NCI-H748 treated with DMSO at 0.1 percent for 48 hours (cell line): ENCODE measurements around the gene TMEM259.

Source experiments
- DNase-seq: peaks from one replicate; lab custom pipeline; 2025; lab: John Stamatoyannopoulos, UW

The TMEM259 gene

GRCh38 chr19:986083-986482 lies 34.8 kb downstream of the TMEM259 start:
- DNase-seq, result no peak

- DNase-seq, result peak; percentile 73
These were observed 36.6 kb downstream of the TMEM259 start, which contains the start of gene WDR18 for GRCh38 chr19:984165-984967. Gene WDR18 (plus strand): TSS chr19:984345. CDS start chr19:984354, 9 bp downstream.

- peak; percentile 17 for DNase-seq
These were observed 38.3 kb downstream of the TMEM259 start for GRCh38 chr19:982567-983170.

- no peak for DNase-seq
These were observed 40.6 kb downstream of the TMEM259 start for GRCh38 chr19:980133-980998.

- no peak for DNase-seq
These were observed 41.6 kb downstream of the TMEM259 start for GRCh38 chr19:979318-979741.

GRCh38 chr19:977058-977464 lies 43.9 kb downstream of the TMEM259 start:
- DNase-seq, result no peak

- no peak for DNase-seq
These were observed 44.4 kb downstream of the TMEM259 start for GRCh38 chr19:976476-976875.

GRCh38 chr19:974564-975257 lies 46.2 kb downstream of the TMEM259 start:
- no peak for DNase-seq

- DNase-seq, result no peak
These were observed 47.0 kb downstream of the TMEM259 start for GRCh38 chr19:973726-974563.

GRCh38 chr19:972281-972680 lies 48.6 kb downstream of the TMEM259 start:
- DNase-seq, result no peak

- DNase-seq, result no peak
These were observed 49.1 kb downstream of the TMEM259 start for GRCh38 chr19:971795-972194.

- no peak for DNase-seq
These were observed 50.2 kb downstream of the TMEM259 start for GRCh38 chr19:970695-971094.

- DNase-seq, result no peak
These were observed 54.3 kb downstream of the TMEM259 start for GRCh38 chr19:966485-967088.

- DNase-seq, result no peak
These were observed 55.9 kb downstream of the TMEM259 start for GRCh38 chr19:964761-965694.

GRCh38 chr19:964116-964520 lies 56.8 kb downstream of the TMEM259 start:
- DNase-seq, result no peak

GRCh38 chr19:963486-963951 lies 57.4 kb downstream of the TMEM259 start:
- no peak for DNase-seq

GRCh38 chr19:962683-963400 lies 58.1 kb downstream of the TMEM259 start:
- DNase-seq, result no peak

- DNase-seq, result no peak
These were observed 58.9 kb downstream of the TMEM259 start for GRCh38 chr19:961866-962620.
